GM21717 (cell line): ENCODE results near the gene ECHDC1.
A peak's percentile ranks its signal among the peaks of the same experiment; 100 is the strongest.
"Not testable (repeated sequence)": the region's sequence is repeated elsewhere in the genome, so short reads cannot be mapped to it uniquely, and the experiment has no call there.

Source experiments
- ATAC-seq: cut with Tn5 transposase; IDR thresholded peaks from one replicate; pipeline ENCODE4 v1.9.1; 2021; ENCODE audit warnings: mild to moderate bottlenecking, moderate library complexity; ENCODE audit not compliant: unreplicated experiment

The ECHDC1 gene, protein sequence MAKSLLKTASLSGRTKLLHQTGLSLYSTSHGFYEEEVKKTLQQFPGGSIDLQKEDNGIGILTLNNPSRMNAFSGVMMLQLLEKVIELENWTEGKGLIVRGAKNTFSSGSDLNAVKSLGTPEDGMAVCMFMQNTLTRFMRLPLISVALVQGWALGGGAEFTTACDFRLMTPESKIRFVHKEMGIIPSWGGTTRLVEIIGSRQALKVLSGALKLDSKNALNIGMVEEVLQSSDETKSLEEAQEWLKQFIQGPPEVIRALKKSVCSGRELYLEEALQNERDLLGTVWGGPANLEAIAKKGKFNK

DNA sequence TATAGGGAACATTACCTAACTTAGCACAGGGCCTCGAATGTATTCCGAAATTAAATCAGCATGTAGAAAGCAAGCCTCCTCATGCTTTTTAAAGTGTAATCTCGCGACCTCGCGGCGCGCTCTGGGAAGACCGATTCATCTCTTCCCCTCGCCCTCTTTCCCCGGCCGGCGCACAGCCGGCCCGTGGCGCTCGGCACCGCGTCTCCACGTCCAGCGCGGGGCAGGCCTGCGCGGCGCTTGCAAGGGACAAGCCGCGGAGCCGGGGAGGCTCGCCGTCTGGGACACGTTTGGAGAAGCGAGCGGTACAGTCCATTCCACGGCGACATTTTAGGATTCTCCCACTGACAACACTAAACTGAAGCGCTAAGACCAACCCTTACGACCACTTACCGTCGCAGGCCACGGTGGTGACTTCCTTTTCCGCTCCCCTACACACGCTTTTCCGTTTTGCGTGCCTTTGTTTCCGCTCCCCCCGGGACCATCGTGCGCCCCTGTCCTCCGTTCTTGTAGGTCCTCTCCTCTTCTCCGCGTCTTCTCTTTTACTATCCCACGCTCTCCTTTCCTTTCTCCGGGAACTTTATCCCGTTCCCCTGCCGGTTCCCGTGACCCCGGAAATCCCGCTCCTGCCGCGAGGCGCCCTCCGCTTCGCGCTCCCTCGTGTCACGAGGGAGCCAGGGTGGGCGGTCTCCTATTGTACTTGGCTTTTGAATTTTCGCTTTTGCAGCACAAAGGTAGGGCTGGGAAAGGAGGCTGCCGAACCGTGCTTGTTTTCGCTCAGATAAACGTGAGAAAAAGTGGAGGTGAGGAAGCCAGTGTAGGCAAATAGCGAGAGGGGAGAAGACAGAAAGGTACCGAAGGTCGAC is at the start of gene ECHDC1:
Gene ECHDC1 (minus strand): TSS at position 664 of the 863 bp plus-strand sequence. CDS start 12,581 bp downstream, outside the sequence.
- peak; percentile 72 for ATAC-seq

DNA sequence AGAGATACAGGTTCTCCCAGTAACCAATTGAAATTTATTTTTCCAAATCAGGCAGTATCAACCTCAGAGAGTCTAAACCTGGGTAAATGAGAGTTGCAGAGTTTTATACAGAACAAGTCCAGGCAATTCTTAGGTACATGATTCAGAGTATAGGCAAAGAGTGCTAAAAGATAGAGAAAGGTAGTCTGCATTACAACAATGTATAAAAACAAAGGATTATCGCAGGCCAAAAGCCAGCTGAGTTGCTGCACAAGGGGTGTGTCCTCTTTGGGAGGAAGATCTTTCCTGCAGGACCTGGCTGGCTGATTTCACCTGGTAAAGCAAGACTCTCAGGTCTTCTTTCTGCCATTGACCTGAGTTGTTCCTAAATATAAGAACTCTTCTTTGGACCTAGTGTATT is 48.9 kb upstream of the ECHDC1 start:
- no peak for ATAC-seq

GRCh38 chr6:127391094-127391953 is 47.9 kb upstream of the ECHDC1 start:
- ATAC-seq, result no peak

- ATAC-seq, result no peak
Observed at GRCh38 chr6:127389706-127390105, 46.3 kb upstream of the ECHDC1 start.

DNA sequence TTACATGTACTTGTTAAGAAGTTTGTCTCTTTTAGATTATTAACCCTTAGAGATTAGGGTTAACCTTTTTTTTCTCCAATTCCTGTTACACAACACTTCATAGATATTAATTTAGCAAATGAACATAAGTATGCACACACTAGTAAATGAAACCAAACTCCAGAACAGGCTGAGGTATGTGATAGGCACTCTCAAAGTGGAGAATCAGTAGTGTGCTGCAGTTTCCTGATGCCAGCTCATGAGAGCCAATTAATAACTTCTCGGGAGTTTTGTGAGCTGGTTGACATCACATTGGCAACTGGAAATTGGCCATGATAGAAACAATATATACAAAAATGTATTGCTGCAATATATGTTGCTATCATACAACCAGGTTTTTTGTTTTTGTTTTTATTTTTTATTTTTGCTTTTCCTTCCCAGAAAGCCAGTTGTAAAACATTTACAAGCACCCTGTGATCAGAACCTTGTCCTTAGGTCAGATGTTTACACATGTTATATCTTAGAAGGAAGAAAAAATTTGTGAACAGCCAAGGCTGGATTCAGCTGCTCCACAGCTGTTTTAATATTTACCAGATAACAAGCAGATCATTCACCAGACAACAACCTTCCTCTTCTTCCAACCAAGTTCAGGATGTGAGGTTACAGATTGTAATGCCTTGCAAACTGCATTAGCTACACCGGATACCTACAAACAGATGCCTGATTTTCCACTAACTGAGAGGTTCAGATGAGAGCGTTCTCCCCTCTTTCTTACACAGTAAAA is 42.4 kb upstream of the ECHDC1 start:
- ATAC-seq, result no peak

DNA sequence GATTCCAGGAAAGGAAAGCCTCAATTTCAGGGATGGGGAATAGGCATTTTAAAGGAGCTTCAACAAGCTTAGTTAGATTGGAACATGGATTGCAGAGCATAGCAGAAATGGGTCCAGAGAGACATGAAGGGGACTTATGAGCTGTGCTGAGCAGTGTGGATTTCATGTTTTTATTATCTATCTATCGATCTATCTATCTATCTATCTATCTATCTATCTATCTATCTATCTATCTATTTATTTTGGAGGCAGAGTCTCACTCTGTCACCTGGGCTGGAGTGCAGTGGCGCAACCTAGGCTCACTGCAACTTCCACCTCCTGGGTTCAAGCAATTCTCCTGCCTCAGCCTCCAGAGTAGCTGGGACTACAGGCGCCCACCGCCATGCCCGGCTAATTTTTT is 41.4 kb upstream of the ECHDC1 start:
- not testable (repeated sequence) for ATAC-seq

DNA sequence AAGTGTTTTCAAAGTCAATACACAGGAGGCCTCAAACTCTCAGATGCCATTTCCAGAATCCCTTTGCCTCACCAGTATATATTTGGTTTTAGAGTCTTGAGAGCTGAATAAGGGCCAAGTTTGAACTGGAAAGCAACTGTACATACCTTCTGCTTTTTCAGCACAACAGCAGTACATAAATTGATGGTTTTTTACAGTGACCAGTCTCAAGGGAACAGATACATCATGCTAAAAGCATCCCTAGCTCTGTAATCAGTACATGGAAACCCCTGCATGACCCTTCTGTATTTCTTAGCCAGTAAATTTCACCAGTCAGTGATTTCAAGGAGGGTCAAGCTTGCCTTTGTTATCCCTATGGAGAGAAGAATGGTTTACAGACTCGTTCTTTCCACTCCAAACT is 40.6 kb upstream of the ECHDC1 start:
- ATAC-seq, result no peak

DNA sequence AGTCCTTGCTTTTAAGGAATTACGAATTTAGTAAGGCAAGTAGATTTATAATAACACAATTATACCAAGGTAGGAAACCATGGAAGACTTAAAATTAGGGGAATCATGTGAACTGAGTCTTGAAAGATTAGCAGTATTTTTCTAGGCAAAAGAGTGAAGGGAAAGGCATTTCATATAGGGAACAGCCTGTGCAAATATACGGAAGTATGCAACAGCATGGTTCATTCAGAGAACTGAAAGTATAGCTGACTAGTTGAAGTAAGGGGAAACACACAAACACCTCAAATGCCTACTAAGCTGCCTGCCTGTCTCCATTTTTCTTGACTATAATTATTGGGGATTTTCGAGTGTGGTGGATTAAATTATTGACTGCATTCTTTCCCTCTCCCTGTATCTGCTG is 39.0 kb upstream of the ECHDC1 start:
- ATAC-seq, result no peak

DNA sequence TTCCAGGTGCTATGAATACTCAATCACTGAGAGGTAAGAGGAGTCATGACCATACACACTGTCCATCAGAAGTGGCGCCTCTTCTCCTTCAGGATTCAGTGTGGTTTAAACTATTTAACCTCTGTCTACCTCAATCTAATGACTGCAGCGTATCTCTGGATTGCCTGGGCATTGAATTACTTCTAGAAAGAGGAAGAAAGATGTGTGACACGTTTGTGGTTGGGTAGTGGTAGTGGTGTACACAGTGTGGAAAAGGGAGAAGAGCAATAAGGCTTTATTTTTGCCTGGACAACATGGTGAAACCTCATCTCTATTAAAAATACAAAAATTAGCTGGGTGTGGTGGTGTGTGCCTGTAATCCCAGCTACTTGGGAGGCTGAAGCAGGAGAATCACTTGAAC is 38.0 kb upstream of the ECHDC1 start:
- no peak for ATAC-seq

DNA sequence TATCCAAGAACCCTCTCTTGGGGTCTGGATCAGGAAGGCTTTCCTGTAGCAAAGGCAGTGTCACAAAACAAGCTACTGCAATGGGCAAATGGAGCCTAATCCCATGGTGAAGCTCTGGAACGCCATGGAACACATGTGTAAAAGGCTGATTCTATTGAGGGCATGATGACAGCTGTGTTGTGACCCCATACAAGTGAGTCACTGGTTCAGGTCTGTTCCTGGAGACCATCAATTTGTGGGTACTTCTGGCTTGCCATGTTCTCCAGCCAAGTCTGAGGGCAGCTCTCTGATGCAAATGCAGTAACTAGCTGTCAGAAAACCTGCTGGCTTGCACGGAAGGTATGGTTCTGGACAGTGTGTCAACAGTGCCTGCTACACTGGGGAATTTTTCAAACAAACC is 33.3 kb upstream of the ECHDC1 start:
- no peak for ATAC-seq

DNA sequence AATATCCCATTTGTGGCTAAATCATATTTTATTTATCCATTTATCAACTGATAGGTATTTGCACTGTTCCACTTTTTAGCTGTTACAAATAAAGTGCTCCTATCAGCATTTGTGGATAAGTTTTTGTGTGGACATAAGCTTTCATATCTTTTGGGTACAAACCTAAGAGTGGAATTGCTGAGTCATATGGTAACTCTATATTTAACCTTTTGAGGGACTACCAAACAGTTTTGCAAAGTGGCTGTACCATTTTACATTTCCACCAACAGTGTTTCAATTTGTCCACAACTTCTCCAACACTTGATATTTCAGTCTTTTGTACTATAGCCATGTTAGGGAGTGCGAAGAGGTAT is 23.6 kb upstream of the ECHDC1 start:
- no peak for ATAC-seq

- ATAC-seq, result no peak
Observed at GRCh38 chr6:127366282-127367022, 23.0 kb upstream of the ECHDC1 start.

GRCh38 chr6:127365874-127366273 is 22.5 kb upstream of the ECHDC1 start:
- ATAC-seq, result no peak

DNA sequence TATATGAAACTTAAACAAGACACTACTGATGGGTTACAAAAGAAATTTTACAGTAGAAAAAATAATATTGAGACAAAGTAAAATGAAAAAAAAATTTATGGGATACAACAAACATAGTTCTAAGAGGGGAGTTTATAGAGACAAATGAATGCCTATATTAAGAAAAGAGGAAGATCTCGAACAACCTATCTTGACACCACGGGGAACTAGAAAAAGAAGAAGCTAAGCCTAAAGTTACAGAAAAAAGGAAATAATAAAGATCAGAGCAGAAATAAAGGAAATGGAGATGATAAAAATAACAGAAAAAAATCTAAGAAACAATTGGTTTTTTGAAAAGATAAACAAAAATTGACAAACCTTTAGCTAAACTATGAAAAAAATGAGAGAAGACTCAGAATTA is 9.1 kb upstream of the ECHDC1 start:
- no peak for ATAC-seq

DNA sequence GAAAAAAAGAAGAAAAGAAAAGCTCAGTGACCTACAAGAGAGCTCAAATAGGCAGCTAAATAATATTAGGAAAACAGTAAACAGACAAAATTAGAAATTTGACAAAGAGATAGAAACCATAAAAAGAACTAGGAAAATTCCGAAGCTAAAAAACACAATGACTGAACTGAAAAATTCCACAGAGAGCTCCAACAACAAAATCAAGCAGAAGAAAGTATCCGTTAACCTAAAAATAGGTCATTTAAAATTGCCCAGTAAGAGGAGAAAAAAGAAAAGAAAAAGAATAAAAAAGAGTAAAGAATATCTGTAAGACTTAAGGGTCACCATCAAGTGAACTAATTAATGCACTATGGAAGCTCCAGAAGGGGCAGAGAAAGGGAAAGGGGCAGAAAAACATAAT is 6.6 kb upstream of the ECHDC1 start:
- no peak for ATAC-seq

GRCh38 chr6:127348028-127348661 is 4.7 kb upstream of the ECHDC1 start:
- ATAC-seq, result no peak

- ATAC-seq, result no peak
Observed at GRCh38 chr6:127347178-127347577, 3.8 kb upstream of the ECHDC1 start.

DNA sequence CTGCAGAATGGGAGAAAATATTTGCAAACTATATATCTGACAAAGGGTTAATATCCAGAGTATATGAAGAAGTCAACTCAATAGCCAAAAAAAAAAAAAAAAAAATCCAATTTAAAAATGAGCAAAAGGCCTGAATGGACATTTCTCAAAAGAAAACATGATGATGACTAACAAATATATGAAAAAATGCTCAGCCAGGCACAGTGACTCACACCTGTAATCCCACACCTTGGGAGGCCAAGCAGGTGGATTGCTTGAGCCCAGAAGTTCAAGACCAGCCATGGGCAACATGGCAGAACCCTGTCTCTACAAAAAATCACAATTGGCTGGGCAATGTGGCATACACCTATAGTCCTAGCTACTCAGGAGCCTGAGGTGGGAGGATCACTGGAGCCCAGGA is 2.1 kb upstream of the ECHDC1 start:
- no peak for ATAC-seq

DNA sequence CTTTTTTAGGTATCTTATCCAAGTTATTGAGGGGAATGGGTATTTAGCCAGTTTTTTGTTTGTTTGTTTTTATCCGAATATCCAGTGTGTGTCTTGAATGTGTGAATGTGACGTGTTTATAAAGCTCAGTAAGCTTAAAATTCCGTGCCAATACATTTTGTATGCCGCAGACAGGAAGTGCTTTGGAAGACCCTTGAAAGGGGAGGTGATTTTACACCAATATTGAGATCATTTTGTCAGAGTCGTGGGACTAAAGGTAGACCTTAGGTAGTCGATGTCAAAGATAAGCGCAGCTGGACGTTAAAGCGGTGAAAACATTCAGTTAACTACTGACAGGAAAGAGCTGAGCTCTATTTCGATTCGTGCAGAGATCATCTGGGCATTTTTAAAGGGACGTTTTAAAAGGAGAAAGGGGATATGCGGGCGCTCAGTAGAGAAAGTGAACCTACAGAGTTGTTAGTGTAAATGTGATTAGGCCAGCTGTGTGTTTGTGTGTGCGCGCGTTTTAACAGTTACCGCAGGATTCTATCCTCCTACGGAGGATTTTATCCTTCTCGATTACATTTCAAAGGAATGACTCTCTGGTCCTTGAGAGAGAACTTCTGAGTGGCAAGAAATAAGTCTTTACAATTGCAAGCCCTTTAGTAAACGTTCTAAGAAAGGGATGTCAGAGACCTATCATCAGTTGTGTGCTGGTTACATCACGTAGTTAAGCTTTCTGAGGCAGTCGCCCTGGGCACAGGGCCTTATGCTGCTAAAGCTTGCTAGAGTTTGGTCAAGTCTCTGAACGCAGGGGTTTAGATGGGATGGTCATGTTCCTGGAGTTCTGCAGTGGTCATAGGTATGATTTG is 625 bp upstream of the ECHDC1 start:
- no peak for ATAC-seq
